ENCODE results near the gene FREM1.

Gene FREM1

GRCh38 chr9:14849296-14849695 lies 60.9 kb downstream of the FREM1 start:
- TF ChIP-seq CTCF (IDR thresholded peaks at IDR 0.05; ENCODE audit: control extremely low read depth, extremely low read depth, low read depth, missing control alignments), result no peak
- POLR2A ChIA-PET, result no interaction called here
- CTCF ChIA-PET, result no interaction called here
- no peak for DNase-seq (ENCODE audit: extremely low spot score)

- peak; percentile 67 for DNase-seq (ENCODE audit: extremely low spot score)
- ChIA-PET CTCF (interaction anchor here (0.8 to 1.1 kb wide), 5 partner anchors 10 to 254 kb away, joined by 3 to 8 read pairs (median 3); no protein-coding TSS in a partner anchor), POLR2A (no interaction called here)
- TF ChIP-seq CTCF (IDR thresholded peaks at IDR 0.05; ENCODE audit: control extremely low read depth, extremely low read depth, low read depth, missing control alignments), result peak; percentile 86
Measured at GRCh38 chr9:14846871-14847311, 63.3 kb downstream of the FREM1 start.

- CTCF ChIA-PET, result interaction anchor here (1.0 kb wide), 1 partner anchor 9 kb away, joined by 3 read pairs; no protein-coding TSS in a partner anchor
- TF ChIP-seq CTCF (IDR thresholded peaks at IDR 0.05; ENCODE audit: control extremely low read depth, extremely low read depth, low read depth, missing control alignments), result no peak
Measured at GRCh38 chr9:14843163-14843562, 67.1 kb downstream of the FREM1 start.

GRCh38 chr9:14842269-14842668 lies 68.0 kb downstream of the FREM1 start:
- POLR2A ChIA-PET, result no interaction called here
- TF ChIP-seq CTCF (IDR thresholded peaks at IDR 0.05; ENCODE audit: control extremely low read depth, extremely low read depth, low read depth, missing control alignments), result no peak
- CTCF ChIA-PET, result no interaction called here
- DNase-seq (ENCODE audit: extremely low spot score), result no peak

More at GRCh38 chr9:14843163-14843562, 67.1 kb downstream of the FREM1 start:
- POLR2A ChIA-PET, result no interaction called here
- DNase-seq (ENCODE audit: extremely low spot score), result no peak

GRCh38 chr9:14838701-14839100 lies 71.5 kb downstream of the FREM1 start:
- DNase-seq (ENCODE audit: extremely low spot score), result no peak
- ChIA-PET POLR2A (no interaction called here), CTCF (interaction anchor here (0.7 to 1.4 kb wide), 4 partner anchors 9 to 49 kb away, joined by 3 to 4 read pairs (median 4); no protein-coding TSS in a partner anchor)
- TF ChIP-seq CTCF (IDR thresholded peaks at IDR 0.05; ENCODE audit: control extremely low read depth, extremely low read depth, low read depth, missing control alignments), result no peak

GRCh38 chr9:14836885-14837284 lies 73.3 kb downstream of the FREM1 start:
- ChIA-PET CTCF (interaction anchor here (1.4 kb wide), 1 partner anchor 12 kb away, joined by 4 read pairs; no protein-coding TSS in a partner anchor), POLR2A (no interaction called here)
- TF ChIP-seq CTCF (IDR thresholded peaks at IDR 0.05; ENCODE audit: control extremely low read depth, extremely low read depth, low read depth, missing control alignments), result no peak
- DNase-seq (ENCODE audit: extremely low spot score), result no peak
